ENCODE data around the gene CX3CL1.

The CX3CL1 gene

DNA sequence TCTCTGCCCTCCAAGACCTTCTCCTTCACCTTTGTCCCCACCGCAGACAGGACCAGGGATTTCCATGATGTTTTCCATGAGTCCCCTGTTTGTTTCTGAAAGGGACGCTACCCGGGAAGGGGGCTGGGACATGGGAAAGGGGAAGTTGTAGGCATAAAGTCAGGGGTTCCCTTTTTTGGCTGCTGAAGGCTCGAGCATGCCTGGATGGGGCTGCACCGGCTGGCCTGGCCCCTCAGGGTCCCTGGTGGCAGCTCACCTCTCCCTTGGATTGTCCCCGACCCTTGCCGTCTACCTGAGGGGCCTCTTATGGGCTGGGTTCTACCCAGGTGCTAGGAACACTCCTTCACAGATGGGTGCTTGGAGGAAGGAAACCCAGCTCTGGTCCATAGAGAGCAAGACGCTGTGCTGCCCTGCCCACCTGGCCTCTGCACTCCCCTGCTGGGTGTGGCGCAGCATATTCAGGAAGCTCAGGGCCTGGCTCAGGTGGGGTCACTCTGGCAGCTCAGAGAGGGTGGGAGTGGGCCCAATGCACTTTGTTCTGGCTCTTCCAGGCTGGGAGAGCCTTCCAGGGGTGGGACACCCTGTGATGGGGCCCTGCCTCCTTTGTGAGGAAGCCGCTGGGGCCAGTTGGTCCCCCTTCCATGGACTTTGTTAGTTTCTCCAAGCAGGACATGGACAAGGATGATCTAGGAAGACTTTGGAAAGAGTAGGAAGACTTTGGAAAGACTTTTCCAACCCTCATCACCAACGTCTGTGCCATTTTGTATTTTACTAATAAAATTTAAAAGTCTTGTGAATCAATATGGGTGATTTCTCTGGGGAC is 12.2 kb downstream of the CX3CL1 start:
- Histone ChIP-seq H3K36me3 (ENCODE audit: insufficient read depth, low read length) (no peaks in the 10 kb centered on the region), H4K20me1 (ENCODE audit: insufficient read depth, low read length) (no peaks in the 10 kb centered on the region), H3K4me2 (ENCODE audit: insufficient read depth, low read length) (no peak overlapping the region), H3K27me3 (ENCODE audit: insufficient read depth, low read length, poor library complexity) (no peaks in the 10 kb centered on the region), H3K9ac (ENCODE audit: low read depth, low read length) (no peak overlapping the region), H3K27ac (ENCODE audit: low read length) (no peak overlapping the region), H3K79me2 (ENCODE audit: insufficient read depth, low read length) (no peaks in the 10 kb centered on the region), H2AFZ (ENCODE audit: low read depth, low read length) (no peak overlapping the region), H3K4me1 (ENCODE audit: insufficient read depth, low read length) (no peaks in the 10 kb centered on the region), H3K9me3 (ENCODE audit: insufficient read depth, low read length, severe bottlenecking) (no peaks in the 10 kb centered on the region), H3K4me3 (ENCODE audit: low read depth in 1 of 2, low read length in 2 of 2) (no peak overlapping the region)
- DNase-seq (no peak), ATAC-seq (ENCODE audit: insufficient read depth, low read depth) (no peak)
- no peak for TF ChIP-seq EZH2 (IDR thresholded peaks at IDR 0.05; ENCODE audit: borderline replicate concordance, low read depth, low read length, severe bottlenecking)
- TF ChIP-seq, protein P1, sequence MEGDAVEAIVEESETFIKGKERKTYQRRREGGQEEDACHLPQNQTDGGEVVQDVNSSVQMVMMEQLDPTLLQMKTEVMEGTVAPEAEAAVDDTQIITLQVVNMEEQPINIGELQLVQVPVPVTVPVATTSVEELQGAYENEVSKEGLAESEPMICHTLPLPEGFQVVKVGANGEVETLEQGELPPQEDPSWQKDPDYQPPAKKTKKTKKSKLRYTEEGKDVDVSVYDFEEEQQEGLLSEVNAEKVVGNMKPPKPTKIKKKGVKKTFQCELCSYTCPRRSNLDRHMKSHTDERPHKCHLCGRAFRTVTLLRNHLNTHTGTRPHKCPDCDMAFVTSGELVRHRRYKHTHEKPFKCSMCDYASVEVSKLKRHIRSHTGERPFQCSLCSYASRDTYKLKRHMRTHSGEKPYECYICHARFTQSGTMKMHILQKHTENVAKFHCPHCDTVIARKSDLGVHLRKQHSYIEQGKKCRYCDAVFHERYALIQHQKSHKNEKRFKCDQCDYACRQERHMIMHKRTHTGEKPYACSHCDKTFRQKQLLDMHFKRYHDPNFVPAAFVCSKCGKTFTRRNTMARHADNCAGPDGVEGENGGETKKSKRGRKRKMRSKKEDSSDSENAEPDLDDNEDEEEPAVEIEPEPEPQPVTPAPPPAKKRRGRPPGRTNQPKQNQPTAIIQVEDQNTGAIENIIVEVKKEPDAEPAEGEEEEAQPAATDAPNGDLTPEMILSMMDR (IDR thresholded peaks at IDR 0.05; ENCODE audit: borderline replicate concordance, extremely low read depth, low read length, poor library complexity, severe bottlenecking), result no peak

GRCh38 chr16:57385083-57385482 is 12.8 kb downstream of the CX3CL1 start:
- no peak overlapping the region for H2AFZ ChIP-seq (ENCODE audit: low read depth, low read length)
- 0 out of 3 replicates have a peak, but pooled peaks have one; percentile 42 for ATAC-seq (ENCODE audit: insufficient read depth, low read depth)
- no peaks in the 10 kb centered on the region for H3K36me3 ChIP-seq (ENCODE audit: insufficient read depth, low read length)
- H3K27me3 ChIP-seq (ENCODE audit: insufficient read depth, low read length, poor library complexity), result no peaks in the 10 kb centered on the region
- no peak overlapping the region for H3K27ac ChIP-seq (ENCODE audit: low read length)
- no peaks in the 10 kb centered on the region for H4K20me1 ChIP-seq (ENCODE audit: insufficient read depth, low read length)
- no peaks in the 10 kb centered on the region for H3K4me1 ChIP-seq (ENCODE audit: insufficient read depth, low read length)
- no peak overlapping the region for H3K4me3 ChIP-seq (ENCODE audit: low read depth in 1 of 2, low read length in 2 of 2)
- H3K79me2 ChIP-seq (ENCODE audit: insufficient read depth, low read length), result no peaks in the 10 kb centered on the region
- TF ChIP-seq EZH2 (IDR thresholded peaks at IDR 0.05; ENCODE audit: borderline replicate concordance, low read depth, low read length, severe bottlenecking), result no peak
- TF ChIP-seq, protein P1 (IDR thresholded peaks at IDR 0.05; ENCODE audit: borderline replicate concordance, extremely low read depth, low read length, poor library complexity, severe bottlenecking), result no peak
- no peak overlapping the region for H3K9ac ChIP-seq (ENCODE audit: low read depth, low read length)
- no peaks in the 10 kb centered on the region for H3K9me3 ChIP-seq (ENCODE audit: insufficient read depth, low read length, severe bottlenecking)
- no peak overlapping the region for H3K4me2 ChIP-seq (ENCODE audit: insufficient read depth, low read length)
- no peak for DNase-seq

DNA sequence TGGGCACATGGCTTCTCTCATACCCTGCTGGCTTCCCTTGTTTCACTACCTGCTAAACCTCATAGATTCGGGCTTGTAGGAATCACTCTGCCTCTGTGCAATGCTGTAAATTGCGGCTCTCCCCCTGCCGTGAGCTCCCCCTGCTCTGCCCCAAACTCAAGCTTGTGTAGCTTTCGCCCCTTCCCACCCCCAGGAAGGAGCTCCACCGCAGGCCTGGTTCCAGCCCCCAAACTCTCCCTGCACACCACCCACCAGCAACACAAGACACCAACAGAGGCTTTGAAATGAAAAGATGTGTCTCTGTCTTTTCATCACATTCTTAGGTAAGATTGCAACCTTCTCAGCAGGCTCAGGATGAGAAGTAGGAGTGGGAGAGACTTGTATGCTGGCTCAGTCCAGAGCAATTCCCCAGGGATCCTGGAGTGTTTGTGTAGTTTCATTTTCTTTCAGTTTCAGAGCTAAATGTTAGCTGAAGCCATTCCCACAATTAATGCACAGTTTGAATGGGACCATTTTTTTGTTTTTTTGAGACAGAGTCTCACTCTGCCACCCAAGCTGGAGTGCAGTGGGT is 14.2 kb downstream of the CX3CL1 start:
- Histone ChIP-seq H3K9ac (ENCODE audit: low read depth, low read length) (no peak overlapping the region), H3K4me2 (ENCODE audit: insufficient read depth, low read length) (no peak overlapping the region), H4K20me1 (ENCODE audit: insufficient read depth, low read length) (no peaks in the 10 kb centered on the region), H3K4me1 (ENCODE audit: insufficient read depth, low read length) (no peaks in the 10 kb centered on the region), H3K36me3 (ENCODE audit: insufficient read depth, low read length) (no peaks in the 10 kb centered on the region), H3K27ac (ENCODE audit: low read length) (no peak overlapping the region), H3K9me3 (ENCODE audit: insufficient read depth, low read length, severe bottlenecking) (no peaks in the 10 kb centered on the region), H3K79me2 (ENCODE audit: insufficient read depth, low read length) (no peaks in the 10 kb centered on the region), H2AFZ (ENCODE audit: low read depth, low read length) (no peak overlapping the region), H3K4me3 (ENCODE audit: low read depth in 1 of 2, low read length in 2 of 2) (no peak overlapping the region), H3K27me3 (ENCODE audit: insufficient read depth, low read length, poor library complexity) (peaks cover 3% of the 10 kb centered on the region)
- ATAC-seq (ENCODE audit: insufficient read depth, low read depth) (no peak), DNase-seq (no peak)
- TF ChIP-seq, protein P1 (IDR thresholded peaks at IDR 0.05; ENCODE audit: borderline replicate concordance, extremely low read depth, low read length, poor library complexity, severe bottlenecking), result no peak
- TF ChIP-seq EZH2 (IDR thresholded peaks at IDR 0.05; ENCODE audit: borderline replicate concordance, low read depth, low read length, severe bottlenecking), result no peak

Measured in DND-41 (cell line).